ENCODE results near the gene TARM1. TPM values are rescaled to one million over a fixed set of nuclear protein-coding genes. Genes with fewer than 3 reads are reported as not detected.

Gene TARM1
- polyA plus RNA-seq, 1 of the 3 experiments (the other 2 are of a cell fraction) = not detected

GRCh38 chr19:54108496-54108895, 27.3 kb upstream of the TARM1 start:
- no peaks in the 10 kb centered on the region for H3K27me3 ChIP-seq (ENCODE audit: insufficient read depth)
- TF ChIP-seq CTCF (IDR thresholded peaks at IDR 0.05) (no peak), NRF1 (IDR thresholded peaks at IDR 0.05; ENCODE audit: low read depth, low read length) (no peak), YY1 (IDR thresholded peaks at IDR 0.05; ENCODE audit: low read depth) (no peak), MEF2A (IDR thresholded peaks at IDR 0.05; ENCODE audit: borderline replicate concordance, low read depth) (no peak), RAD21 (IDR thresholded peaks at IDR 0.05; ENCODE audit: low read length) (no peak), MXI1 (IDR thresholded peaks at IDR 0.05; ENCODE audit: low read depth, low read length) (no peak), TCF12 (IDR thresholded peaks at IDR 0.05) (no peak), REST (IDR thresholded peaks at IDR 0.05; ENCODE audit: low read depth, low read length) (no peak)
- no peaks in the 10 kb centered on the region for H3F3A ChIP-seq (replicated peaks; ENCODE audit: insufficient read depth)
- no peak overlapping the region for H3K27ac ChIP-seq (ENCODE audit: low read depth in 2 of 2, low read length in 1 of 2)
- no peaks in the 10 kb centered on the region for H3K9me2 ChIP-seq
- no peak overlapping the region for H3K4me3 ChIP-seq (ENCODE audit: low read depth in 2 of 2, low read length in 1 of 2)
- peaks cover 2% of the 10 kb centered on the region; the same call in 1 of the 2 replicates for H4K20me1 ChIP-seq (ENCODE audit: insufficient read depth)
- WGBS (ENCODE audit: low lambda C conversion rate) = 89% methylated on average over 6 of the region's 7 CpGs
- POLR2A ChIA-PET = no interaction called here
- DNase-seq = no peak
- H3K36me3 ChIP-seq (replicated peaks in 1 of 2; ENCODE audit: control insufficient read depth in 1 of 2, insufficient read depth in 2 of 2, low read length in 1 of 2) = peaks cover 18 to 35% of the 10 kb centered on the region in 2 experiments
- CTCF ChIA-PET = no interaction called here
- H3K9ac ChIP-seq = no peak overlapping the region
- H2AFZ ChIP-seq (ENCODE audit: low read depth) = no peak overlapping the region
- H3K79me2 ChIP-seq (ENCODE audit: insufficient read depth) = peaks cover 32% of the 10 kb centered on the region
- no peak overlapping the region for H3K4me2 ChIP-seq
- H3K9me3 ChIP-seq = no peaks in the 10 kb centered on the region
- no peaks in the 10 kb centered on the region; a peak in 1 of 4 replicates for H3K4me1 ChIP-seq (ENCODE audit: control insufficient read depth in 1 of 2, insufficient read depth in 2 of 2, low read depth in 1 of 2, low read length in 1 of 2)

GRCh38 chr19:54107876-54108490, 26.8 kb upstream of the TARM1 start:
- Histone ChIP-seq H3F3A (replicated peaks; ENCODE audit: insufficient read depth) (no peaks in the 10 kb centered on the region), H3K79me2 (ENCODE audit: insufficient read depth) (peaks cover 36% of the 10 kb centered on the region), H3K27ac (ENCODE audit: low read depth in 2 of 2, low read length in 1 of 2) (no peak overlapping the region), H3K9me3 (no peaks in the 10 kb centered on the region), H3K4me3 (ENCODE audit: low read depth in 2 of 2, low read length in 1 of 2) (no peak overlapping the region), H3K9me2 (no peaks in the 10 kb centered on the region), H3K9ac (no peak overlapping the region), H4K20me1 (ENCODE audit: insufficient read depth) (peaks cover 2% of the 10 kb centered on the region; the same call in 1 of the 2 replicates), H2AFZ (ENCODE audit: low read depth) (no peak overlapping the region), H3K27me3 (ENCODE audit: insufficient read depth) (no peaks in the 10 kb centered on the region), H3K4me2 (no peak overlapping the region), H3K4me1 (ENCODE audit: control insufficient read depth in 1 of 2, insufficient read depth in 2 of 2, low read depth in 1 of 2, low read length in 1 of 2) (no peaks in the 10 kb centered on the region; a peak in 1 of 4 replicates), H3K36me3 (replicated peaks in 1 of 2; ENCODE audit: control insufficient read depth in 1 of 2, insufficient read depth in 2 of 2, low read length in 1 of 2) (peaks cover 14 to 35% of the 10 kb centered on the region in 2 experiments)
- POLR2A ChIA-PET = no interaction called here
- CTCF ChIA-PET = no interaction called here
- no peak for DNase-seq
- 89% methylated on average over 18 of the region's 21 CpGs for WGBS (ENCODE audit: low lambda C conversion rate)
- TF ChIP-seq POLR2AphosphoS5 (IDR thresholded peaks at IDR 0.05; ENCODE audit: low read depth, low read length) (no peak), REST (IDR thresholded peaks at IDR 0.05; ENCODE audit: low read depth, low read length) (no peak), ZBTB33 (IDR thresholded peaks at IDR 0.05; ENCODE audit: borderline replicate concordance, low read depth) (no peak), FOXM1 (IDR thresholded peaks at IDR 0.05; ENCODE audit: low read depth) (no peak), GATA2 (CRISPR knock-in tag; IDR thresholded peaks at IDR 0.05) (no peak), EP300 (IDR thresholded peaks at IDR 0.05; ENCODE audit: borderline replicate concordance in 1 of 2, low read depth in 1 of 2, low read length in 1 of 2) (no peak)

All from SK-N-SH (cell line).